ENCODE measurements around the gene EVI2A.

DNA sequence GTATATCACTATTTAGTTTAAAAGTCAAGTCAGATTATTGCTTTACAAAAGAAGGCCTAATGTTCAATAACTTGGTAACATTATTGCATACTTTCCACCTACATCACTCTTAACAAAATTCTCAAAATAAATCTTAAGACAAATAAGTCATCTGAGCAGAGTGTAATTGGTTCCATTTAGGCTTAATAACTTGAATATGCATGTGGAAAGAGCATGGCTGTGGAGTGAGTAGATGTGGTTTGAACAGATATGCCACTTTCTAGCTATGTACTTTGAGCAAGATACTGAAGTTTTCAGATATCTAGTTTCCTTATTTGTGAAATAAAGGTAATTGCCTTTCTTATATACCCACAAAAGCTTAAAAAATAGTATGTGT is 6.7 kb upstream of the EVI2A start:
- TF ChIP-seq, protein P1, sequence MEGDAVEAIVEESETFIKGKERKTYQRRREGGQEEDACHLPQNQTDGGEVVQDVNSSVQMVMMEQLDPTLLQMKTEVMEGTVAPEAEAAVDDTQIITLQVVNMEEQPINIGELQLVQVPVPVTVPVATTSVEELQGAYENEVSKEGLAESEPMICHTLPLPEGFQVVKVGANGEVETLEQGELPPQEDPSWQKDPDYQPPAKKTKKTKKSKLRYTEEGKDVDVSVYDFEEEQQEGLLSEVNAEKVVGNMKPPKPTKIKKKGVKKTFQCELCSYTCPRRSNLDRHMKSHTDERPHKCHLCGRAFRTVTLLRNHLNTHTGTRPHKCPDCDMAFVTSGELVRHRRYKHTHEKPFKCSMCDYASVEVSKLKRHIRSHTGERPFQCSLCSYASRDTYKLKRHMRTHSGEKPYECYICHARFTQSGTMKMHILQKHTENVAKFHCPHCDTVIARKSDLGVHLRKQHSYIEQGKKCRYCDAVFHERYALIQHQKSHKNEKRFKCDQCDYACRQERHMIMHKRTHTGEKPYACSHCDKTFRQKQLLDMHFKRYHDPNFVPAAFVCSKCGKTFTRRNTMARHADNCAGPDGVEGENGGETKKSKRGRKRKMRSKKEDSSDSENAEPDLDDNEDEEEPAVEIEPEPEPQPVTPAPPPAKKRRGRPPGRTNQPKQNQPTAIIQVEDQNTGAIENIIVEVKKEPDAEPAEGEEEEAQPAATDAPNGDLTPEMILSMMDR (IDR thresholded peaks at IDR 0.05), result no peak
- no peak for TF ChIP-seq POLR2A (IDR thresholded peaks at IDR 0.05)
